H1 (cell line): Measurements from ENCODE around the gene CSH1. TPM values are rescaled to one million over a fixed set of nuclear protein-coding genes. Genes with fewer than 3 reads are reported as not detected.

Experiments
- CTCF ChIA-PET: fragments of 300-600 bp; sonication (Branson Sonifier 250); formaldehyde crosslinking; loops from one replicate; lab custom pipeline; 2021; ENCODE audit not compliant: partially characterized antibody; lab: Charles Lee
- POLR2A ChIA-PET: fragments of 300-600 bp; sonication (Branson Sonifier 250); formaldehyde crosslinking; loops from one replicate; lab custom pipeline; 2021; ENCODE audit warnings: inconsistent platforms; ENCODE audit not compliant: partially characterized antibody; lab: Charles Lee
- DNase-seq, 2 experiments: peaks; one replicate each; pipeline versions ENCODE4 v3.0.0 to v3.0.0-alpha.2; 2010 to 2022; ENCODE audit warnings: low spot score in 2 of 2, low read depth in 1 of 2, mixed read lengths in 1 of 2
- FAIRE-seq: peaks from 2 replicates; lab custom pipeline; 2011; peaks lifted over from hg19 to GRCh38; lab: Jason Lieb, UNC
- H2AFZ ChIP-seq: 2 replicates; pipeline ENCODE4 v1.8.1; 2012; ENCODE audit warnings: low read length, inconsistent platforms
- H2AK5ac ChIP-seq: 2 replicates; pipeline ENCODE4 v1.6.1; 2013; ENCODE audit warnings: low read depth, low read length
- H2BK120ac ChIP-seq: replicated peaks from 2 replicates; pipeline ENCODE3; 2013; ENCODE audit warnings: low read depth, low read length, inconsistent platforms
- H2BK12ac ChIP-seq: 2 replicates; pipeline ENCODE4 v1.6.1; 2013; ENCODE audit warnings: low read depth, low read length
- H2BK15ac ChIP-seq: 2 replicates; pipeline ENCODE4 v1.6.1; 2013; ENCODE audit warnings: low read length
- H2BK20ac ChIP-seq: 2 replicates; pipeline ENCODE4 v1.6.1; 2013; ENCODE audit warnings: low read length
- H2BK5ac ChIP-seq: 2 replicates; pipeline ENCODE4 v1.6.1; 2013; ENCODE audit warnings: low read depth, low read length
- H3K14ac ChIP-seq: 2 replicates; pipeline ENCODE4 v1.6.1; 2013; ENCODE audit warnings: inconsistent platforms; ENCODE audit not compliant: insufficient read length
- H3K18ac ChIP-seq: 2 replicates; pipeline ENCODE4 v1.6.1; 2013; ENCODE audit warnings: low read length; ENCODE audit errors: extremely low read depth
- H3K23ac ChIP-seq: 2 replicates; pipeline ENCODE4 v1.6.1; 2013; ENCODE audit warnings: inconsistent platforms; ENCODE audit not compliant: insufficient read length
- H3K23me2 ChIP-seq: 2 replicates; pipeline ENCODE4 v1.6.1; 2013; ENCODE audit warnings: low read depth, low read length
- H3K27ac ChIP-seq: 2 replicates; pipeline ENCODE4 v1.6.1; 2011; ENCODE audit warnings: low read depth, low read length, inconsistent platforms
- H3K27me3 ChIP-seq, 4 experiments: replicated peaks in 1 of 4; 1 replicate in 1 of 4; 2 replicates in 3 of 4; pipeline versions ENCODE4 v1.6.1 to v1.8.1; 2011 to 2013; ENCODE audit warnings: low read length in 3 of 4, mild to moderate bottlenecking in 3 of 4, inconsistent platforms in 2 of 4, mixed read lengths in 2 of 4, moderate library complexity in 1 of 4; ENCODE audit not compliant: control insufficient read depth in 3 of 4, insufficient read depth in 3 of 4; ENCODE audit errors: extremely low read depth in 1 of 4
- H3K36me3 ChIP-seq, 4 experiments: 2 replicates each; pipeline versions ENCODE4 v1.6.1 to v1.8.1; 2011 to 2013; ENCODE audit warnings: mild to moderate bottlenecking in 4 of 4, low read length in 3 of 4, moderate library complexity in 2 of 4, control low read depth in 1 of 4, inconsistent platforms in 1 of 4; ENCODE audit not compliant: insufficient read depth in 4 of 4, control insufficient read depth in 2 of 4
- H3K4ac ChIP-seq: replicated peaks from 2 replicates; pipeline ENCODE3; 2013; ENCODE audit warnings: low read length, low read depth, mixed read lengths, inconsistent platforms; ENCODE audit not compliant: insufficient read length
- H3K4me1 ChIP-seq, 4 experiments: replicated peaks in 1 of 4; 1 replicate in 1 of 4; 2 replicates in 3 of 4; pipeline versions ENCODE4 v1.6.1 to v1.8.1; 2011 to 2013; ENCODE audit warnings: low read length in 3 of 4, inconsistent platforms in 2 of 4, mixed read lengths in 1 of 4; ENCODE audit not compliant: insufficient read depth in 4 of 4, control insufficient read depth in 3 of 4
- H3K4me2 ChIP-seq, 2 experiments: 2 replicates each; pipeline versions ENCODE4 v1.6.1 to v1.8.1; 2011 to 2013; ENCODE audit warnings: low read depth in 2 of 2, low read length in 2 of 2, control low read depth in 1 of 2, inconsistent platforms in 1 of 2, mild to moderate bottlenecking in 1 of 2; ENCODE audit not compliant: insufficient read depth in 1 of 2
- H3K4me3 ChIP-seq, 4 experiments: fragments of 200-600, 300-600 bp in 1 of 4; sonication (generic), shearing (Covaris generic), sonication (Bioruptor Twin) in 1 of 4; 2 replicates each; pipeline versions ENCODE4 v1.5.1 to v1.8.1; 2011 to 2016; ENCODE audit warnings: low read length in 4 of 4, low read depth in 3 of 4, control low read depth in 2 of 4, inconsistent platforms in 2 of 4, mild to moderate bottlenecking in 2 of 4, mixed read lengths in 1 of 4, moderate library complexity in 1 of 4; ENCODE audit not compliant: insufficient read depth in 2 of 4; ENCODE audit errors: extremely low read depth in 1 of 4
- H3K56ac ChIP-seq: replicated peaks from 2 replicates; pipeline ENCODE3; 2013; ENCODE audit warnings: low read depth, mild to moderate bottlenecking, mixed read lengths, low read length, inconsistent platforms; ENCODE audit not compliant: insufficient read length
- H3K79me1 ChIP-seq: 2 replicates; pipeline ENCODE4 v1.6.1; 2013; ENCODE audit warnings: low read depth, low read length, control low read depth
- H3K79me2 ChIP-seq, 2 experiments: 2 replicates each; pipeline versions ENCODE4 v1.6.1 to v1.8.1; 2012 to 2013; ENCODE audit warnings: low read length in 2 of 2, mild to moderate bottlenecking in 2 of 2, inconsistent platforms in 1 of 2; ENCODE audit not compliant: insufficient read depth in 2 of 2, control insufficient read depth in 1 of 2
- H3K9ac ChIP-seq, 4 experiments: replicated peaks in 1 of 4; 1 replicate in 1 of 4; 2 replicates in 3 of 4; pipeline versions ENCODE4 v1.6.1 to v1.8.1; 2011 to 2013; ENCODE audit warnings: low read depth in 3 of 4, low read length in 3 of 4, control low read depth in 2 of 4, mild to moderate bottlenecking in 2 of 4, moderate library complexity in 2 of 4, inconsistent platforms in 1 of 4; ENCODE audit errors: extremely low read depth in 1 of 4
- H3K9me3 ChIP-seq, 2 experiments: 2 replicates each; pipeline versions ENCODE4 v1.6.1 to v1.8.1; 2012 to 2013; ENCODE audit warnings: mild to moderate bottlenecking in 2 of 2, moderate library complexity in 2 of 2, control low read depth in 1 of 2, inconsistent platforms in 1 of 2, low read depth in 1 of 2, low read length in 1 of 2, mixed read lengths in 1 of 2; ENCODE audit not compliant: insufficient read depth in 2 of 2
- H4K20me1 ChIP-seq, 2 experiments: replicated peaks in 1 of 2; 2 replicates each; pipeline versions ENCODE3 to v1.8.1; 2011 to 2013; ENCODE audit warnings: inconsistent platforms in 2 of 2, low read length in 2 of 2, mild to moderate bottlenecking in 1 of 2; ENCODE audit not compliant: insufficient read depth in 2 of 2, control insufficient read depth in 1 of 2
- H4K5ac ChIP-seq: 2 replicates; pipeline ENCODE4 v1.6.1; 2013; ENCODE audit warnings: low read length, low read depth, mixed read lengths, inconsistent platforms; ENCODE audit not compliant: insufficient read length
- H4K8ac ChIP-seq: 2 replicates; pipeline ENCODE4 v1.8.0; 2013; ENCODE audit warnings: mild to moderate bottlenecking, moderate library complexity, low read length, inconsistent platforms; ENCODE audit not compliant: insufficient read depth; ENCODE audit errors: extremely low read depth
- H4K91ac ChIP-seq: replicated peaks from 2 replicates; pipeline ENCODE3; 2013; ENCODE audit warnings: low read length, mixed read lengths, inconsistent platforms; ENCODE audit not compliant: insufficient read length
- CTCF ChIP-seq, 3 experiments: IDR thresholded peaks; 1 replicate in 2 of 3; 2 replicates in 1 of 3; pipeline versions ENCODE4 v1.5.1 to v1.6.1; 2011; ENCODE audit warnings: low read length in 3 of 3, mild to moderate bottlenecking in 3 of 3, inconsistent platforms in 2 of 3, low read depth in 1 of 3, moderate library complexity in 1 of 3; ENCODE audit not compliant: insufficient read depth in 1 of 3; ENCODE audit errors: control extremely low read depth in 1 of 3
- EGR1 ChIP-seq: IDR thresholded peaks from 2 replicates; pipeline ENCODE4 v1.6.1; 2011; ENCODE audit warnings: low read depth, low read length, borderline replicate concordance
- HDAC6 ChIP-seq: IDR thresholded peaks from one replicate; pipeline ENCODE4 v1.7.1; 2012; ENCODE audit warnings: low read depth, mild to moderate bottlenecking, inconsistent platforms, low read length, moderate library complexity
- KDM4A ChIP-seq: IDR thresholded peaks from one replicate; pipeline ENCODE4 v1.7.1; 2012; ENCODE audit warnings: low read depth, mild to moderate bottlenecking, moderate library complexity, low read length, inconsistent platforms; ENCODE audit not compliant: severe bottlenecking
- NRF1 ChIP-seq: IDR thresholded peaks from 2 replicates; pipeline ENCODE4 v1.6.1; 2011; ENCODE audit warnings: mild to moderate bottlenecking, low read depth, low read length, improper control_type of control experiment
- RXRA ChIP-seq: IDR thresholded peaks from 2 replicates; pipeline ENCODE4 v1.6.1; 2011; ENCODE audit warnings: low read depth, mild to moderate bottlenecking, low read length, moderate library complexity; ENCODE audit not compliant: insufficient read depth
- TAF7 ChIP-seq: optimal IDR thresholded peaks from 2 replicates; pipeline ENCODE3; 2011; ENCODE audit warnings: low read depth, mild to moderate bottlenecking, inconsistent platforms, low read length, moderate library complexity, borderline replicate concordance
- WGBS, 2 experiments: shearing (Covaris generic) in 1 of 2; methylation state at CpG; one replicate each; pipeline versions ENCODE4 v1.1.6 to v1.1.7; 2013 to 2015; ENCODE audit warnings: low lambda C conversion rate in 2 of 2, mixed read lengths in 2 of 2, inconsistent platforms in 1 of 2, low coverage in 1 of 2, missing lambda C conversion rate in 1 of 2; ENCODE audit not compliant: insufficient replicate concordance in 2 of 2, insufficient coverage in 1 of 2, insufficient read length in 1 of 2; ENCODE audit errors: extremely low coverage in 1 of 2, missing lambda C conversion rate in 1 of 2; 5-methylcytosine and 5-hydroxymethylcytosine counted together
- polyA plus RNA-seq, 7 experiments: library from polyadenylated mRNA; depleted of rRNA in 3 of 7; stranded (reverse) in 5 of 7; unstranded in 2 of 7; fragments of >200 nt in 5 of 7; fragments of 200-250 nt in 2 of 7; gene quantifications; 1 replicate in 5 of 7; 2 replicates in 1 of 7; 4 replicates in 1 of 7; pipeline versions ENCODE4 v1.2.1 to v1.2.3, GENCODE V29; 2011 to 2013; ENCODE audit warnings: missing spikeins in 2 of 7, mixed read lengths in 2 of 7
- total RNA-seq: library from RNA; stranded (reverse); fragmentation: NEBNext Ultra II Directional; extraction: Animal tissue kit (Norgen Biotek cat#: 25700); gene quantifications from 2 replicates; pipeline ENCODE4 v1.2.1, GENCODE V29; 2021

CSH1 gene
- total and polyA plus RNA-seq, 2 of the 8 experiments (the other 6 are each of a cell fraction or from before 2014, with no cell fraction given), result 0.12 TPM; not detected in 1

- FAIRE-seq (no peak), DNase-seq (no peak)
- no peak overlapping the region for H3K23ac ChIP-seq
- H4K20me1 ChIP-seq, result no peaks in the 10 kb centered on the region
- no peak overlapping the region for H2BK12ac ChIP-seq
- POLR2A ChIA-PET, result interaction anchor here (0.8 to 3.3 kb wide), 4 partner anchors 11 to 25 kb away, joined by 3 to 9 read pairs (median 6); no protein-coding TSS in a partner anchor
- 86% methylated on average over 10 of the region's 10 CpGs; no CpG with 5 or more reads in 1 of the 2 experiments for WGBS, 2 experiments
- no peak overlapping the region for H3K18ac ChIP-seq
- no peak overlapping the region for H3K14ac ChIP-seq
- no peak overlapping the region for H3K4ac ChIP-seq
- no peaks in the 10 kb centered on the region for H3K79me2 ChIP-seq
- no peak overlapping the region for H2BK120ac ChIP-seq
- no peak overlapping the region for H3K56ac ChIP-seq
- H4K91ac ChIP-seq, result no peak overlapping the region
- no peak overlapping the region for H2BK20ac ChIP-seq
- CTCF ChIA-PET, result interaction anchor here (0.7 to 11.4 kb wide), 16 partner anchors 8 to 205 kb away, joined by 3 to 164 read pairs (median 4); partner anchors contain the start of genes CSHL1 and GH1
- no peak overlapping the region for H2BK15ac ChIP-seq
- peaks cover 0 to 16% (median 12%) of the 10 kb centered on the region in 4 experiments; a peak in 6 of 7 replicates for H3K4me1 ChIP-seq
- H3K23me2 ChIP-seq, result no peaks in the 10 kb centered on the region
- H3K27ac ChIP-seq, result no peak overlapping the region
- H4K5ac ChIP-seq, result no peak overlapping the region
- no peak overlapping the region for H3K9ac ChIP-seq
- no peak overlapping the region for H2AK5ac ChIP-seq
- no peak overlapping the region for H3K4me3 ChIP-seq
- H3K79me1 ChIP-seq, result no peaks in the 10 kb centered on the region
- H3K9me3 ChIP-seq, result no peaks in the 10 kb centered on the region
- H2BK5ac ChIP-seq, result no peak overlapping the region
- H3K27me3 ChIP-seq, result no peaks in the 10 kb centered on the region
- no peaks in the 10 kb centered on the region for H3K36me3 ChIP-seq
- H3K4me2 ChIP-seq, result no peak overlapping the region
- no peak overlapping the region for H2AFZ ChIP-seq
- no peak overlapping the region for H4K8ac ChIP-seq
- TF ChIP-seq TAF7 (no peak), KDM4A (no peak), RXRA (no peak), NRF1 (no peak), CTCF (IDR thresholded peaks at IDR 0.05; ENCODE audit: control extremely low read depth in 1 of 3, insufficient read depth in 1 of 3, low read depth in 1 of 3, low read length in 3 of 3) (no peak), EGR1 (no peak), HDAC6 (no peak)
These were observed 32.8 kb upstream of the CSH1 start for GRCh38 chr17:63928966-63929695.
